SH-SY5Y (cell line): Measurements from ENCODE around the gene PCDH17.
A peak's percentile ranks its signal among the peaks of the same experiment; 100 is the strongest.

Experiments
- GATA2 ChIP-seq: IDR thresholded peaks from 2 replicates; pipeline ENCODE4 v1.6.1; 2011; ENCODE audit warnings: mild to moderate bottlenecking, low read depth, low read length
- GATA3 ChIP-seq: IDR thresholded peaks from 2 replicates; pipeline ENCODE4 v1.6.1; 2011; ENCODE audit warnings: low read depth, mild to moderate bottlenecking, low read length, moderate library complexity

The PCDH17 gene

GRCh38 chr13:57632276-57633140 is 964 bp downstream of the PCDH17 start:
- TF ChIP-seq GATA3: no peak
- no peak for TF ChIP-seq GATA2

DNA sequence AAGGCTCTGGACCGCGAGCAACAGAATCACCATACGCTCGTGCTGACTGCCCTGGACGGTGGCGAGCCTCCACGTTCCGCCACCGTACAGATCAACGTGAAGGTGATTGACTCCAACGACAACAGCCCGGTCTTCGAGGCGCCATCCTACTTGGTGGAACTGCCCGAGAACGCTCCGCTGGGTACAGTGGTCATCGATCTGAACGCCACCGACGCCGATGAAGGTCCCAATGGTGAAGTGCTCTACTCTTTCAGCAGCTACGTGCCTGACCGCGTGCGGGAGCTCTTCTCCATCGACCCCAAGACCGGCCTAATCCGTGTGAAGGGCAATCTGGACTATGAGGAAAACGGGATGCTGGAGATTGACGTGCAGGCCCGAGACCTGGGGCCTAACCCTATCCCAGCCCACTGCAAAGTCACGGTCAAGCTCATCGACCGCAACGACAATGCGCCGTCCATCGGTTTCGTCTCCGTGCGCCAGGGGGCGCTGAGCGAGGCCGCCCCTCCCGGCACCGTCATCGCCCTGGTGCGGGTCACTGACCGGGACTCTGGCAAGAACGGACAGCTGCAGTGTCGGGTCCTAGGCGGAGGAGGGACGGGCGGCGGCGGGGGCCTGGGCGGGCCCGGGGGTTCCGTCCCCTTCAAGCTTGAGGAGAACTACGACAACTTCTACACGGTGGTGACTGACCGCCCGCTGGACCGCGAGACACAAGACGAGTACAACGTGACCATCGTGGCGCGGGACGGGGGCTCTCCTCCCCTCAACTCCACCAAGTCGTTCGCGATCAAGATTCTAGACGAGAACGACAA is 1.8 kb downstream of the PCDH17 start:
- TF ChIP-seq GATA3 (no peak), GATA2 (no peak)

- TF ChIP-seq GATA3: no peak
- peak; percentile 52; the same call in 1 of the 2 replicates for TF ChIP-seq GATA2
Measured at GRCh38 chr13:57633950-57634838, 2.6 kb downstream of the PCDH17 start.

DNA sequence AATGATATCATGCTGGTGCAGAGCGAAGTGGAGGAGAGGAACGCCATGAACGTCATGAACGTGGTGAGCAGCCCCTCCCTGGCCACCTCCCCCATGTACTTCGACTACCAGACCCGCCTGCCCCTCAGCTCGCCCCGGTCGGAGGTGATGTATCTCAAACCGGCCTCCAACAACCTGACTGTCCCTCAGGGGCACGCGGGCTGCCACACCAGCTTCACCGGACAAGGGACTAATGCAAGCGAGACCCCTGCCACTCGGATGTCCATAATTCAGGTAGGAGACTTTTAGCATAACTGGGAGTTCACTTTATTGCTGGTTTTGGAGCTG is 3.3 kb downstream of the PCDH17 start:
- TF ChIP-seq GATA2 (no peak), GATA3 (no peak)

DNA sequence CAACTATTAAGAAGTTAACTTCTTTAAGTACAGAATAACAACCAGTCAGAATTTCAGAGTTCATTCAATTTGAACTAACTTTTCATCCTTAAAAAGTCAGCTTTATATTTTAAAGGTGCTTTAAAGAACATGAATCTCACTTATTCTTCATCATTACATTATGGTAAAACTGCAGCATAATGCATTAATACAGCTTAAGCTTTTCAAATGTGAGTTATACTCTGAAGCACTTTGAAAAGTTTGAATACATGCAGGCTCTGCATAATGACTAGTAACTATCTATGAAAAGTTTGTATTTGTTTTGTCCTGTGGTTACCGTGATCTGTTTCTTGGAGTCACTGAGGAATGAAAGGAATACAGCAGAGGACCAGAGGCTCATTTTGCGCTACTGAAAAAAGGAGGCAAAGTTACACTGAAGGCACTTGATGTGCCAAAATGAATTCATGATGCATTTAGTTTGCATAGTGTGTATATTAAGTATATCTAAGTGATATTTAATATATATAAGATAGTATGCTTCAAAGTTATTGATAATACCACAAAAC is 4.1 kb downstream of the PCDH17 start:
- TF ChIP-seq GATA3 (no peak), GATA2 (no peak)

GRCh38 chr13:57636816-57637215 is 5.3 kb downstream of the PCDH17 start:
- no peak for TF ChIP-seq GATA3

DNA sequence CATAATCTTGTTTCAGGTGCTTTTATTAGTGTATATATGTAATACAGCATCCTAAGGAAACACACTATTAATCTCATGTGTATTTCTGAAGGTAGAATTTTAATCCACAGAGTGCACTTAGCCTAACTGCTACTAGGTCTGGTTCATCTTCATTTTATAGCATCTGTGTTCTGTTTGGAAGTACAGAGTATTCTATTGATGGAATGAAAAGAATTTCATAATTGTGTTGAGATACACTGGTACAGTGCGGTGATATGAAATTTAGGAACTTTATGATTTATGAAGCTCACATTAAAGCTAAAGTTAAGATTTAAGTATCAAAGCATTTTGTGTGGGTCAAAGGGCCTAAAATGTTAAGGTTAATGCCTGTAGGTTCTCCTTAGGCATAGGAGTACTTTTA is 6.0 kb downstream of the PCDH17 start:
- TF ChIP-seq GATA2: no peak
- no peak for TF ChIP-seq GATA3

- TF ChIP-seq GATA2 (no peak), GATA3 (no peak)
Measured at GRCh38 chr13:57638186-57638890, 6.8 kb downstream of the PCDH17 start.

DNA sequence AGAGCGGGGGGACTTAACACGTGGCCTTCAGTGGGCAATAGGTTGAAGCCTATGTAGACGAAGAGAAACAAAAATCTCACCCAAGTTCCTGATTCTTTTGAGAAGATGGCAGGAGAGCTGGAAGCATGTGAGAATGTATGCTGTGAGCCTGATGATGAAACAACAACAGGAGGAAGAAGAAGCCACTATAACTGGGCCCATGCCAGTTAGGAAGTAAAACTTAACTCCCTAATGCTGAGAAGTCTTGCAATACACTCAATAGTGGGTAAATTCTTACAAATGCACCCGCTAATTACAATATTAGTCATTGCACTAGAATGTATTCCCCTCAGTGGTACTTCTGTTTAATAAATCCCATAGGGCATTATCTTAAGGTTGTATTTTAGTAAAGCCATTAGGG is 9.1 kb downstream of the PCDH17 start:
- no peak for TF ChIP-seq GATA3
- TF ChIP-seq GATA2: no peak

GRCh38 chr13:57641051-57641450 is 9.5 kb downstream of the PCDH17 start:
- no peak for TF ChIP-seq GATA3
- no peak for TF ChIP-seq GATA2

DNA sequence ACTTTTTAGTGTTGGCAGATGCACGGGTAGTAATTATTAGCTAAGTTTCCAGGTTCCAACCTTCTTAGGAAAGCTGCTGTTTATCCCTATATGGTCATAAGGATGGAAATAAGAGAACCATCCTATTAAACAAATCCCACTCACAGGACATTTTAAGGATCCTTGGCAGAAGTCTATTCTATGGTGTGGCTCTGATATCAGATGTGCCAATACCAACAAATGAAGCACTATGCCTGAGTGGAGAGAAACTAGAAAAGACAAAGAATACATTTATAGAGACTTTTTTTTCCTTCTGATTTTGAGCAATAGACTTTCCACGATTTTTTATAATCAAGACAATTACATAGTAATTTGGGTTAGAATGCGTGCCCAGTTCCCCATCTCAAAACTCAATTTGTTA is 12.6 kb downstream of the PCDH17 start:
- TF ChIP-seq GATA3 (no peak), GATA2 (no peak)

- no peak for TF ChIP-seq GATA3
- TF ChIP-seq GATA2: no peak
Measured at GRCh38 chr13:57653229-57653989, 21.9 kb downstream of the PCDH17 start.
